HepG2 (cell line): ENCODE data around the gene ITPRIPL1.

Experiments used
- ADNP ChIP-seq: sonication (generic); formaldehyde crosslinking; IDR thresholded peaks from 2 replicates; pipeline ENCODE4 v1.4.0; 2020; ENCODE audit warnings: missing genetic modification reagents
- HNF4G ChIP-seq, 2 experiments: sonication (generic) in 1 of 2; formaldehyde crosslinking in 1 of 2; IDR thresholded peaks; 2 replicates each; pipeline versions ENCODE4 v1.4.0 to v1.6.1; 2011 to 2020; ENCODE audit warnings: borderline replicate concordance in 2 of 2, low read depth in 2 of 2, mild to moderate bottlenecking in 2 of 2, low read length in 1 of 2, missing genetic modification reagents in 1 of 2, moderate library complexity in 1 of 2
- MAX ChIP-seq: IDR thresholded peaks from 2 replicates; pipeline ENCODE4 v1.6.1; 2012; ENCODE audit warnings: inconsistent platforms
- MXD1 ChIP-seq: sonication (generic); formaldehyde crosslinking; IDR thresholded peaks from 2 replicates; pipeline ENCODE4 v1.4.0; 2020; ENCODE audit warnings: mild to moderate bottlenecking, missing genetic modification reagents
- TF ChIP-seq, protein P1 (sequence below), 2 experiments: sonication (generic) in 1 of 2; formaldehyde crosslinking in 1 of 2; IDR thresholded peaks; 2 replicates each; pipeline versions ENCODE4 v1.5.1 to v1.6.1; 2011 to 2020; ENCODE audit warnings: borderline replicate concordance in 1 of 2, low read depth in 1 of 2, low read length in 1 of 2, mild to moderate bottlenecking in 1 of 2, missing genetic modification reagents in 1 of 2, moderate library complexity in 1 of 2

GRCh38 chr2:96319396-96319795, 5.7 kb upstream of the ITPRIPL1 start:
- no peak for TF ChIP-seq MXD1 (CRISPR knock-in tag)
- TF ChIP-seq, protein P1, sequence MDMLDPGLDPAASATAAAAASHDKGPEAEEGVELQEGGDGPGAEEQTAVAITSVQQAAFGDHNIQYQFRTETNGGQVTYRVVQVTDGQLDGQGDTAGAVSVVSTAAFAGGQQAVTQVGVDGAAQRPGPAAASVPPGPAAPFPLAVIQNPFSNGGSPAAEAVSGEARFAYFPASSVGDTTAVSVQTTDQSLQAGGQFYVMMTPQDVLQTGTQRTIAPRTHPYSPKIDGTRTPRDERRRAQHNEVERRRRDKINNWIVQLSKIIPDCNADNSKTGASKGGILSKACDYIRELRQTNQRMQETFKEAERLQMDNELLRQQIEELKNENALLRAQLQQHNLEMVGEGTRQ (IDR thresholded peaks at IDR 0.05; ENCODE audit: low read depth, low read length): no peak
- TF ChIP-seq, protein P1 (CRISPR knock-in tag; IDR thresholded peaks at IDR 0.05; ENCODE audit: borderline replicate concordance): no peak
- no peak for TF ChIP-seq HNF4G (IDR thresholded peaks at IDR 0.05; ENCODE audit: borderline replicate concordance, low read depth, low read length)
- no peak for TF ChIP-seq HNF4G (CRISPR knock-in tag; IDR thresholded peaks at IDR 0.05; ENCODE audit: borderline replicate concordance, low read depth)
- no peak for TF ChIP-seq ADNP
- TF ChIP-seq MAX: no peak
